H9 (cell line): ENCODE measurements around the gene ZBTB7A. TPM values are rescaled to one million over a fixed set of nuclear protein-coding genes. Genes with fewer than 3 reads are reported as not detected.

Experiments
- DNase-seq: peaks from one replicate; pipeline ENCODE4 v3.0.0-alpha.2; 2017
- H2AFZ ChIP-seq: one replicate; pipeline ENCODE4 v1.6.1; 2013; ENCODE audit warnings: mild to moderate bottlenecking, low read length, control low read depth, moderate library complexity
- H2AK5ac ChIP-seq: 2 replicates; pipeline ENCODE4 v1.6.1; 2013; ENCODE audit warnings: low read length, control low read depth, mixed read lengths; ENCODE audit not compliant: insufficient read length
- H2BK120ac ChIP-seq: one replicate; pipeline ENCODE4 v1.6.1; 2013; ENCODE audit warnings: low read depth, mild to moderate bottlenecking, low read length, control low read depth, inconsistent platforms; ENCODE audit not compliant: poor library complexity, severe bottlenecking
- H2BK12ac ChIP-seq: 2 replicates; pipeline ENCODE4 v1.6.1; 2013; ENCODE audit warnings: low read length, control low read depth, mixed read lengths, low read depth; ENCODE audit not compliant: insufficient read length
- H2BK15ac ChIP-seq: 2 replicates; pipeline ENCODE4 v1.6.1; 2013; ENCODE audit warnings: low read depth, low read length, control low read depth
- H2BK20ac ChIP-seq: one replicate; pipeline ENCODE4 v1.6.1; 2013; ENCODE audit warnings: low read depth, mild to moderate bottlenecking, low read length, control low read depth, inconsistent platforms; ENCODE audit not compliant: poor library complexity, severe bottlenecking
- H2BK5ac ChIP-seq: 2 replicates; pipeline ENCODE4 v1.6.1; 2013; ENCODE audit warnings: low read length, control low read depth, mixed read lengths; ENCODE audit not compliant: insufficient read length
- H3K14ac ChIP-seq: 2 replicates; pipeline ENCODE4 v1.6.1; 2013; ENCODE audit warnings: low read length, control low read depth; ENCODE audit not compliant: insufficient read depth
- H3K18ac ChIP-seq: 2 replicates; pipeline ENCODE4 v1.6.1; 2013; ENCODE audit warnings: low read depth, mild to moderate bottlenecking, mixed read lengths, low read length, control low read depth; ENCODE audit not compliant: insufficient read length
- H3K23ac ChIP-seq: 2 replicates; pipeline ENCODE4 v1.6.1; 2013; ENCODE audit warnings: low read length, control low read depth, mixed read lengths, low read depth; ENCODE audit not compliant: insufficient read length
- H3K23me2 ChIP-seq: 2 replicates; pipeline ENCODE4 v1.6.1; 2013; ENCODE audit warnings: low read depth, mild to moderate bottlenecking, mixed read lengths, low read length, control low read depth; ENCODE audit not compliant: insufficient read length, poor library complexity, severe bottlenecking
- H3K27ac ChIP-seq: 2 replicates; pipeline ENCODE4 v1.5.1; 2013; ENCODE audit warnings: low read length, control low read depth, mixed read lengths, low read depth; ENCODE audit not compliant: insufficient read length
- H3K27me3 ChIP-seq: 2 replicates; pipeline ENCODE4 v1.6.1; 2013; ENCODE audit warnings: low read length, control low read depth, inconsistent platforms; ENCODE audit not compliant: insufficient read depth
- H3K4ac ChIP-seq: 2 replicates; pipeline ENCODE4 v1.6.1; 2013; ENCODE audit warnings: low read depth, mild to moderate bottlenecking, control low read depth, inconsistent platforms, low read length, moderate library complexity
- H3K4me1 ChIP-seq: 2 replicates; pipeline ENCODE4 v1.6.1; 2013; ENCODE audit warnings: low read length, control low read depth, inconsistent platforms; ENCODE audit not compliant: insufficient read depth
- H3K4me2 ChIP-seq: 2 replicates; pipeline ENCODE4 v1.6.1; 2013; ENCODE audit warnings: low read length, control low read depth, mixed read lengths; ENCODE audit not compliant: insufficient read length, insufficient read depth
- H3K56ac ChIP-seq: 2 replicates; pipeline ENCODE4 v1.6.1; 2013; ENCODE audit warnings: low read depth, mild to moderate bottlenecking, mixed read lengths, low read length, control low read depth; ENCODE audit not compliant: insufficient read length
- H3K79me1 ChIP-seq: 2 replicates; pipeline ENCODE4 v1.6.1; 2013; ENCODE audit warnings: low read depth, mild to moderate bottlenecking, moderate library complexity, low read length, control low read depth, inconsistent platforms; ENCODE audit not compliant: insufficient read depth, poor library complexity, severe bottlenecking
- H3K79me2 ChIP-seq: 2 replicates; pipeline ENCODE4 v1.6.1; 2013; ENCODE audit warnings: low read length, control low read depth, inconsistent platforms; ENCODE audit not compliant: insufficient read depth
- H3K9ac ChIP-seq: 2 replicates; pipeline ENCODE4 v1.6.1; 2013; ENCODE audit warnings: low read length, control low read depth, mixed read lengths; ENCODE audit not compliant: insufficient read length; ENCODE audit errors: extremely low read depth
- H3K9me3 ChIP-seq: one replicate; pipeline ENCODE4 v1.6.1; 2013; ENCODE audit warnings: low read depth, low read length, inconsistent platforms; ENCODE audit not compliant: control insufficient read depth
- H3T11ph ChIP-seq: one replicate; pipeline ENCODE4 v1.6.1; 2013; ENCODE audit warnings: mild to moderate bottlenecking, low read length, control low read depth, inconsistent platforms
- H4K20me1 ChIP-seq: one replicate; pipeline ENCODE4 v1.6.1; 2013; ENCODE audit not compliant: control insufficient read depth, insufficient read length, insufficient read depth
- H4K5ac ChIP-seq: 2 replicates; pipeline ENCODE4 v1.6.1; 2013; ENCODE audit warnings: low read depth, mild to moderate bottlenecking, mixed read lengths, low read length, control low read depth; ENCODE audit not compliant: insufficient read length
- H4K8ac ChIP-seq: replicated peaks from 2 replicates; pipeline ENCODE4 v1.6.1; 2013; ENCODE audit warnings: low read length, control low read depth, mixed read lengths, low read depth; ENCODE audit not compliant: insufficient read length
- H4K91ac ChIP-seq: 2 replicates; pipeline ENCODE4 v1.6.1; 2013; ENCODE audit warnings: low read depth, mild to moderate bottlenecking, moderate library complexity, mixed read lengths, low read length, control low read depth; ENCODE audit not compliant: insufficient read length
- H3K27ac Mint-ChIP-seq, 3 experiments: 2 replicates in 2 of 3; 3 replicates in 1 of 3; pipeline ENCODE4 v1.8.0; 2020 to 2021; ENCODE audit warnings: mixed read lengths in 3 of 3, mild to moderate bottlenecking in 1 of 3, moderate library complexity in 1 of 3
- H3K27me3 Mint-ChIP-seq: 2 replicates; pipeline ENCODE4 v1.8.0; 2021; ENCODE audit warnings: low read depth, mild to moderate bottlenecking, moderate library complexity, mixed read lengths
- H3K36me3 Mint-ChIP-seq, 3 experiments: 2 replicates in 2 of 3; 3 replicates in 1 of 3; pipeline ENCODE4 v1.8.0; 2020 to 2021; ENCODE audit warnings: low read depth in 3 of 3, mixed read lengths in 3 of 3; ENCODE audit not compliant: insufficient read depth in 1 of 3
- H3K4me1 Mint-ChIP-seq, 2 experiments: 2 replicates each; pipeline ENCODE4 v1.8.0; 2020; ENCODE audit warnings: mixed read lengths in 2 of 2
- H3K4me3 Mint-ChIP-seq, 2 experiments: 2 replicates in 1 of 2; 3 replicates in 1 of 2; pipeline ENCODE4 v1.8.0; 2020 to 2021; ENCODE audit warnings: mild to moderate bottlenecking in 2 of 2, mixed read lengths in 2 of 2, moderate library complexity in 1 of 2
- H3K9me3 Mint-ChIP-seq, 2 experiments: 2 replicates in 1 of 2; 3 replicates in 1 of 2; pipeline ENCODE4 v1.8.0; 2020; ENCODE audit warnings: mild to moderate bottlenecking in 2 of 2, mixed read lengths in 2 of 2, moderate library complexity in 1 of 2
- CTCF ChIP-seq: fragments of 200-600 bp; sonication (generic); conservative IDR thresholded peaks from 3 replicates; pipeline ENCODE4 v1.8.0; 2021; ENCODE audit warnings: antibody characterized with exemption, mild to moderate bottlenecking
- WGBS: extraction: QIAGEN DNeasy Blood & Tissue Kit; methylation state at CpG from one replicate; pipeline ENCODE4 v1.1.7; 2013; ENCODE audit warnings: missing lambda C conversion rate, low lambda C conversion rate, mixed read lengths; ENCODE audit not compliant: insufficient read length; ENCODE audit errors: extremely low coverage; 5-methylcytosine and 5-hydroxymethylcytosine counted together
- total RNA-seq: library from RNA; stranded (reverse); gene quantifications from 2 replicates; pipeline ENCODE4 v1.2.1, GENCODE V29; 2021

The ZBTB7A gene
- total RNA-seq, 1 experiment from 2014 or later: 24.9 TPM

GRCh38 chr19:4114181-4114580 lies 47.5 kb upstream of the ZBTB7A start:
- Histone ChIP-seq H3K18ac (no peak overlapping the region), H3K27me3 (no peaks in the 10 kb centered on the region), H3T11ph (no peak overlapping the region), H3K4me2 (no peak overlapping the region), H3K4me1 (no peaks in the 10 kb centered on the region), H2BK12ac (no peak overlapping the region), H3K79me2 (no peaks in the 10 kb centered on the region), H4K20me1 (no peaks in the 10 kb centered on the region), H2BK120ac (no peak overlapping the region), H2AFZ (no peak overlapping the region), H2BK20ac (no peak overlapping the region), H3K79me1 (no peaks in the 10 kb centered on the region), H3K56ac (no peak overlapping the region), H3K23ac (no peak overlapping the region), H3K23me2 (no peaks in the 10 kb centered on the region), H3K14ac (no peak overlapping the region), H3K9me3 (no peaks in the 10 kb centered on the region), H4K5ac (no peak overlapping the region), H3K27ac (no peak overlapping the region), H3K9ac (no peak overlapping the region), H4K8ac (no peak overlapping the region), H2AK5ac (no peak overlapping the region), H2BK15ac (no peak overlapping the region), H3K4ac (no peak overlapping the region), H4K91ac (no peak overlapping the region), H2BK5ac (no peak overlapping the region)
- H3K4me1 Mint-ChIP-seq: no peaks in the 10 kb centered on the region
- WGBS: no CpG with 5 or more reads among the region's 19 CpGs
- peak overlapping the region in 1 of 3 experiments; percentile 72; a peak in 1 of 7 replicates for H3K27ac Mint-ChIP-seq
- H3K9me3 Mint-ChIP-seq: peaks cover 5% of the 10 kb centered on the region in 2 experiments; a peak in 2 of 5 replicates
- H3K4me3 Mint-ChIP-seq: no peak overlapping the region
- H3K27me3 Mint-ChIP-seq: no peaks in the 10 kb centered on the region; the same call in 1 of the 2 replicates
- TF ChIP-seq CTCF: no peak
- H3K36me3 Mint-ChIP-seq: peaks cover 53 to 80% (median 75%) of the 10 kb centered on the region in 3 experiments
- no peak for DNase-seq
